DMS53 treated with DMSO at 0.1 percent for 48 hours (cell line): ENCODE data around the gene MINAR1.
"Not testable (repeated sequence)": the region's sequence is repeated elsewhere in the genome, so short reads cannot be mapped to it uniquely, and the experiment has no call there.

Experiments used
- DNase-seq: peaks from one replicate; lab custom pipeline; 2025; ENCODE audit not compliant: unreplicated experiment; lab: John Stamatoyannopoulos, UW

MINAR1 gene, protein sequence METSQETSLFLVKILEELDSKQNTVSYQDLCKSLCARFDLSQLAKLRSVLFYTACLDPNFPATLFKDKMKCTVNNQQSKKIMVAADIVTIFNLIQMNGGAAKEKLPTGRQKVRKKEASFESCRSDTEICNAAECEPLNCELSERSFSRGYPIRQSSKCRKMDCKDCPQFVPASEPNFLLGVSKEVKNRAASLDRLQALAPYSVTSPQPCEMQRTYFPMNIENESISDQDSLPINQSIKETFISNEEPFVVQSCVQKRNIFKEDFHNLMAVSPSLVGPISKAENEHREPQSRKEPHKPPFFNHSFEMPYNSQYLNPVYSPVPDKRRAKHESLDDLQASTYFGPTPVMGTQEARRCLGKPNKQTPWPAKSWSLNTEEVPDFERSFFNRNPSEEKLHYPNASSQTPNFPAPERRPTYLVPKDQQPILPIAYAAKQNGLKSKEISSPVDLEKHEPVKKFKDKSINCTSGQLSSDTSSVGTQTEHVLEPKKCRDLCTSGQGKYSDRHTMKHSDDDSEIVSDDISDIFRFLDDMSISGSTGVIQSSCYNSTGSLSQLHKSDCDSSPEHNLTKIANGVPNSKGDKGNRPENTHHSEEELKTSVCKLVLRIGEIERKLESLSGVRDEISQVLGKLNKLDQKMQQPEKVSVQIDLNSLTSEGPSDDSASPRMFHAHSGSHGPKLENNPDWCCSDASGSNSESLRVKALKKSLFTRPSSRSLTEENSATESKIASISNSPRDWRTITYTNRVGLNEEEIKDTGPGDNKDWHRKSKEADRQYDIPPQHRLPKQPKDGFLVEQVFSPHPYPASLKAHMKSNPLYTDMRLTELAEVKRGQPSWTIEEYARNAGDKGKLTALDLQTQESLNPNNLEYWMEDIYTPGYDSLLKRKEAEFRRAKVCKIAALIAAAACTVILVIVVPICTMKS

DNA sequence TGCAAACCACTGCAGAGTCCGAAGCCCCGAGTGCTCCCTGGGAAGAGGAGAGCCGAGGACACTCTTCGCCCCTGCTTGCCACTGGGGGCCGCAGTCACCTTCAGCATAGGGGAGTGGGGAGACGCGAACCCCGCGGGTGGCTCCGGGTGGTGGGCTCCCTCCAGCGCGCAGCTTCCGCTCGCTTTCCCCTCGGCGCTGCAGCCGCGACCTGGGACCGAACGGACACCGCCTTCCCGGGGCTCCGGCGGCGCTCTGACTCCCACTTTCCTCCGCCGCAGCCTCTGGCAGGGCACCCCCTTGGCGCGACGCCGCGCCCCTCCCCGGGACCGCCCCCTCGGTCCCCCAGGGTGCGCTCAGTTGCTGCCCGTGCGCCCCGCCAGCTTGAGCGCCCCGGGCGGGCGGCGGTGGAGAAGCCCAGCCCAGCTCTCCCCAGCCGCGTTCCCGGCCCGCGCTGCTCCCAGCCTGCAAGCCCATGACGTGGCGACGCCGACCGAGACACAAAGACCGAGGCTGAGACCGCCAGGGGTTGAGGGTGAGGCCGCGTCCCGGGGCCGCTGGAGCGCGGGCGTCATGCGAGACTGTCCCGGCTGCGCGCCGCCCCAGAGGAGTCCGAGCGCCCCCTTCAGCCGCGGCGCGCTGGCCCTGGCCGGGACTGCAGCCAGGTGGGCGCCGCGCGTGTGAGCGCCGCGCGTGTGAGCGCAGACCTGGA lies at the start of gene MINAR1:
Gene MINAR1 (plus strand): TSS at position 701 of the 709 bp plus-strand sequence. CDS start 23,812 bp downstream, outside the sequence.
- no peak for DNase-seq

- DNase-seq = no peak
Observed at GRCh38 chr15:79394231-79394630, 37.9 kb upstream of the MINAR1 start.

- DNase-seq = no peak
Observed at GRCh38 chr15:79396850-79397249, 35.3 kb upstream of the MINAR1 start.

DNA sequence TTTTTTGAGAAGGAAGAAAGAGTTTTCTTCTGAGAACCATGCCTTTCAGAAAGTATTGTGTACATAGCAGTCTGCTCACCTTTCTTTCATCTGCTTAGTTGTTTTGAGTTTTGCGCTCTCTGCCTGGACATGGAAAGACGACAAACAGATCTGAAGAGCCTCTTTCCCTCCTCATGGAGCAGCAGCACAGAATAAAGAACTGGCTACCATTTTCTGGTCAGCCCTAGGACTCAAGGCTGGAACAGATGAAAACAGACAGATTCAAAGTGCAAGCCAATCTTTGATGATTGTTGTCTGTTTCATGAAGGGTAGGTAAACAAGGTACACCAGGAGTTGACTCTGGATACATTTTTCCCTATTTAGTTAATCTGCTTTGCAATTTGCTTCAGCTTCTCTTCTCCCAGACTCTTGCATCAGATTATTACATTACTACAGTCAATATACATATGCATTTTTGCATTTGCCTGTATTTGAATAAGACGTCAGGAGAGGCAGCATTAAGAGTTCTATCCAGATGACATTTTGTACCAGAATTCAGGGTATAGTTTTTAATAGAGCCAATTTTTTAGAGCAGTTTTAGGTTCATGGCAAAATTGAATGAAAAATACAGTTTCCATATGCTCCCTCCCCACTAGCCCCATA lies 34.7 kb upstream of the MINAR1 start:
- no peak for DNase-seq

DNA sequence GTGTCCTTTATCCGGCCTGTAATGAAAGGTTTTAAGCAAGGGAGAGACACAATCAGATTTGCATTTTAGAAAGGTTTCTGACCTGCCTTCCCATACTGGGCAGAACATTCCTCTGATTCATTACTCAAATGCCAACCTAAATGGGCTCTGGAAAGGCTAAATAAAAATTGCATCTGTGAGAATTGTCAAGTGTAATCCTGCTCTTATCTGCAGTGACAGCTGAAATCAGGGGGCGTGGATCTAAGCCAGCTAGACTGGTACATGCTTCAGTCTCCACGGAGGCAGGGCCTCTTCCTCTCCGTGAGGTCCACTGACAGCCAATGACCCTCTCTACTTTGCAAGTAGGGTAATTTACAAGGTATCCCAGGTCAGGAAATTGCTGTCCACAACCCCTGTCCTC lies 32.5 kb upstream of the MINAR1 start:
- DNase-seq = no peak

DNA sequence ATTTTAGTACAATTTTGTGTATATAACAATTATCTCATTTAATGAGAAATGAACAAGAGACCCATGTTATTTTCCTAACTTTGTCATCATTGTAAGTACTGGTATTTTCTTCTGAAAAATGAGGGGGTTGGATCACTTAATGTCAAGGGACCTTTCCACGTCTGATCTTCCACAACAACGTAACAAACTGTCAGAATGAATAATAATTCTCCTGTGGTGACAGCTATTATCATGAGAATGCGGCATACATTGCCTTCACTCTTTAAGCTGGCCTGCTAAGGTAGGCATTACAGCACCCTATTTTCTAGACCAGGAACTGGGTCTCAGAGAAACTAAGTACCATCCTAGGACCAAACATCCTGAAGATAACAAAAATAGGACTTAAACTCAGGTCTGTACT lies 31.5 kb upstream of the MINAR1 start:
- DNase-seq = no peak

- DNase-seq = no peak
Observed at GRCh38 chr15:79401301-79401700, 30.8 kb upstream of the MINAR1 start.

- DNase-seq = no peak
Observed at GRCh38 chr15:79402136-79402535, 30.0 kb upstream of the MINAR1 start.

GRCh38 chr15:79403501-79403900 lies 28.6 kb upstream of the MINAR1 start:
- DNase-seq = no peak

- no peak for DNase-seq
Observed at GRCh38 chr15:79406210-79406609, 25.9 kb upstream of the MINAR1 start.

GRCh38 chr15:79408041-79408440 lies 24.1 kb upstream of the MINAR1 start:
- no peak for DNase-seq

DNA sequence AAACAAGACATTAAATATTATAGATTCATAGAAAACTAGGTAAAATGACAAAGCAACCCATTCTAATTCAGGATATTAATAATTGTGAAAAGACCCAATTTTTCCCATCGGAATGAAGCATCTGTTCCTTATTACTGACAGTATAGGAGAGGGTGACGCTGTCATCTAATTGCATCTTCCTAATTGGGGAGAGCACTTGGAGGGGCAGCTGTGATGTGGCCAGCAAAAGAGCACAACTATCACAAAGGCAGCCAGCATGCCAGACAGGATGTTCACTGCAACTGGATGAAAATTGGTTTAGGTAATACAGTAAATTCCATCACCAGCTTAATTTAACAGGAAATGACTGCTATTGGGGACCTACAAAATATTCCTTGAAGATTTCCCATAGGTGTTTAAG lies 21.9 kb upstream of the MINAR1 start:
- DNase-seq = no peak

- DNase-seq = no peak
Observed at GRCh38 chr15:79412010-79412409, 20.1 kb upstream of the MINAR1 start.

DNA sequence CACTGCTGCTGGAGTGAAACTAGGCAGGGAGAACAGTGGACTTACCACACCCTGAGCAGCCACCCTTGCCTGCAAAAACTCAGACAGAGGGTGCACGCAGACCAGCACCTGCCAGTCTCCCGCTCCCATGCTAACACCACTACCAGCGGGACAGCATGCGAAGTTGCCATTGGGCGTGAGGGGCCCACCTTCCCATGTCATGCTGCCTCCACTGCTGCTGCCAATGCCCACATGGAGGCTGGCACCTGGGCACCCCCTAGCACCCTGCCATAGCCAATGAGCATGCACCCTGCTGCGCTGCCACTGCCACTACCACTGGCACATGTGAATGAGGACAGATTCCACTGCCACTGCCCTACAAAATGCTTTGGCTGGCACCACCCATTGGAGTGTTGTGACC lies 19.7 kb upstream of the MINAR1 start:
- DNase-seq = no peak

- no peak for DNase-seq
Observed at GRCh38 chr15:79416876-79417275, 15.3 kb upstream of the MINAR1 start.

DNA sequence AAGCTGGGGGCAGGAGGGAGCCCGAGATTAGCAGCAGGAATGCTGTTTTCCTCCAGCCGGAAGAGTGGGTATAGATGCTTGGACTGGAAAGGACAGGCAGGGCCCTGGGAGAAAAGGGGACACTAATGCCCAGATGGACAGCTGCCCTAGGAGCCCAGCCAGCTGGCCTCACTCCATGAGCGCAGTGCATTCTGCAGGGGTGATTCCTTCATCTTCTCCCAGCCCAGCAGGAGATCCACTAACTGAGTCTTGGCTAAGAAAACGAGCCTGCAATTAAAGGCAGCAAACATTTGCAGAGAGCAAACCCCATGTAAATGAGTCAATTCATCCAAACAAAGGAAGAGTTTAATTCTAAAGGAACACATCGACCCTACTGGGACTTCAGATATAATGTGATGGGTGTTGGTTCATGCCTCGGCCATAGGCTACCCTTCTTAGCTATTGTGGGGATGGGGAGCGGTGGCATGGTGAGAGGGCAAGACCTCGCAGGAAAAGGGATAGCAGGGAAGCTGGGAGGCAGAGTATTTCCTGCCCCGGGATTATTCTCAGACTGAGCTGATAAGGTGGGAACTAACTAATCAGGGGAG lies 13.3 kb upstream of the MINAR1 start:
- no peak for DNase-seq

DNA sequence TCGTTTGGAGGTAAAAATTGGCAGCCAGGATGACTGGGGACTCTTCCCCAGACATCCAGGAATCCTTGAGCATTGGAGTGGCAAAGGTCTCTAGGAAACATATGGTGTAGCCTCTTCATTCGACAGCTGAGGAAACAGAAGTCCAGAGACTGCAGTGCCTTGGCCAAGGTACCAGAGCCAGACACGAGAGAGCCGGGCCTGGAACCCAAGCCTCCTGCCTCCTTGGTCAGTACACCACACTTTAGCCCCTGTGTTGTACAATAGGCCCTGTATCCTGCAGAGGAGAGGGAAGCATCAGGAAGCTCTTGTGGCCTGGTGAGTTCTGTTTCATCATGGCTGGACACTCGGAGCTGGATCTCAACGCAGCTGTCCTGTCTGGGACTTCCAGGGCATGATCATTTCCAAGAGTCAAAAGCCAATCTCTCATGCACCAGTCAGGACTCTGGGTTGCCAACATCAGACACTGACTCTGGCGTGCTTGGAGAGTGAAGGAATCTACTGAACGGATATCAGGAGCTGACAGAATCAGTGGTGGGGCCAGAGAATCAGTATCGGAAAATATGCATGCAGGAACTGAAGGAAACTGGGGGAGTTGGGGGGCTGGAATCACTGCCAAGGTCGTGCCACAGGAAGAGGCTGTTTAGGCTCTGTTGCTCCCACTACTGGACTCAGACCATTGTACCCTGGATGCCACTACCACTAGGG lies 6.4 kb upstream of the MINAR1 start:
- DNase-seq = no peak

DNA sequence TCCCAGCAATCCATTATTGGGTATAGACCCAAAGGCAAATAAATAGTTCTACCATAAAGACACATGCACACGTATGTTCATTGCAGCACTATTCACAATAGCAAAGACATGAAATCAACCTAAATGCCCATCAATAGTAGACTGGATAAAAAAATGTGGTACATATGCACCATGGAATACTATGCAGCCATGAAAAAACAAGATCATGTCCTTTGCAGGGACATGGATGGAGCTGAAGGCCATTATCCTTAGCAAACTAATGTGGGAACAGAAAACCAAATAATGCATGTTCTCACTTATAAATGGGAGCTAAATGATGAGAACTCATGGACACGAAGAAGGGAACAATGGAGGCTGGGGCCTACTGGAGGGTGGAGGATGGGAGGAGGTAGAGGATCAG lies 5.2 kb upstream of the MINAR1 start:
- DNase-seq = not testable (repeated sequence)

GRCh38 chr15:79427781-79428598 lies 4.1 kb upstream of the MINAR1 start:
- DNase-seq = no peak
